GM23248 (cell line): ENCODE results near the gene ESR2. TPM values are rescaled to one million over a fixed set of nuclear protein-coding genes. Genes with fewer than 3 reads are reported as not detected.

Experiments used
- DNase-seq: peaks from one replicate; pipeline ENCODE4 v3.0.0-alpha.2; 2015
- H2AFZ ChIP-seq: fragments of 200-600 bp; sonication (generic); 2 replicates; pipeline ENCODE4 v1.6.1; 2016; ENCODE audit warnings: antibody characterized with exemption
- H3F3A ChIP-seq: fragments of 200-600 bp; sonication (generic); 2 replicates; pipeline ENCODE4 v1.6.1; 2016; ENCODE audit warnings: mild to moderate bottlenecking, antibody characterized with exemption, mixed run types; ENCODE audit not compliant: insufficient read depth
- H3K27ac ChIP-seq: fragments of 200-600 bp; sonication (generic); 2 replicates; pipeline ENCODE4 v1.5.1; 2016; ENCODE audit warnings: mild to moderate bottlenecking
- H3K27me3 ChIP-seq: fragments of 200-600 bp; sonication (generic); replicated peaks from 2 replicates; pipeline ENCODE4 v1.6.1; 2016; ENCODE audit warnings: mild to moderate bottlenecking; ENCODE audit not compliant: insufficient read depth
- H3K36me3 ChIP-seq: fragments of 200-600 bp; sonication (generic); 2 replicates; pipeline ENCODE4 v1.6.1; 2016; ENCODE audit warnings: low read depth, mild to moderate bottlenecking
- H3K4me1 ChIP-seq: fragments of 200-600 bp; sonication (generic); 2 replicates; pipeline ENCODE4 v1.6.1; 2016; ENCODE audit warnings: mild to moderate bottlenecking; ENCODE audit not compliant: insufficient read depth
- H3K4me2 ChIP-seq: fragments of 200-600 bp; sonication (generic); one replicate; pipeline ENCODE4 v1.6.1; 2016; ENCODE audit warnings: mild to moderate bottlenecking; ENCODE audit not compliant: unreplicated experiment
- H3K4me3 ChIP-seq: fragments of 200-600 bp; sonication (generic); 2 replicates; pipeline ENCODE4 v1.5.1; 2016; ENCODE audit warnings: mild to moderate bottlenecking
- H3K79me2 ChIP-seq: fragments of 200-600 bp; sonication (generic); 2 replicates; pipeline ENCODE4 v1.6.1; 2016; ENCODE audit warnings: mild to moderate bottlenecking; ENCODE audit not compliant: insufficient read depth
- H3K9ac ChIP-seq: fragments of 200-600 bp; sonication (generic); 2 replicates; pipeline ENCODE4 v1.6.1; 2016; ENCODE audit warnings: mild to moderate bottlenecking
- H3K9me2 ChIP-seq: fragments of 200-600 bp; sonication (generic); 2 replicates; pipeline ENCODE4 v1.6.1; 2016; ENCODE audit warnings: mixed run types, mild to moderate bottlenecking, moderate library complexity; ENCODE audit not compliant: insufficient read depth
- H3K9me3 ChIP-seq: fragments of 200-600 bp; sonication (generic); one replicate; pipeline ENCODE4 v1.6.1; 2017; ENCODE audit warnings: low read depth
- H4K20me1 ChIP-seq: fragments of 200-600 bp; sonication (generic); 2 replicates; pipeline ENCODE4 v1.6.0; 2016; ENCODE audit not compliant: insufficient read depth
- EZH2 ChIP-seq: fragments of 200-600 bp; sonication (generic); IDR thresholded peaks from 2 replicates; pipeline ENCODE4 v1.6.1; 2018; ENCODE audit warnings: antibody characterized with exemption, mild to moderate bottlenecking; ENCODE audit not compliant: insufficient read depth, poor library complexity, severe bottlenecking
- EZH2phosphoT487 ChIP-seq: fragments of 200-600 bp; sonication (generic); IDR thresholded peaks from 2 replicates; pipeline ENCODE4 v1.6.1; 2018; ENCODE audit warnings: antibody characterized with exemption, moderate library complexity, mild to moderate bottlenecking, low read depth; ENCODE audit not compliant: insufficient read depth
- WGBS, 2 experiments: methylation state at CpG; one replicate each; pipeline ENCODE4 v1.1.6; 2015 to 2017; ENCODE audit warnings: low lambda C conversion rate in 2 of 2, low coverage in 1 of 2; ENCODE audit errors: missing lambda C conversion rate in 2 of 2; 5-methylcytosine and 5-hydroxymethylcytosine counted together
- in situ Hi-C: fragments of 300-500 bp; cut with MboI; formaldehyde crosslinking; loops from 2 replicates; pipeline ENCODE4 v1.15.0; 2020
- polyA plus RNA-seq: library from polyadenylated mRNA; unstranded; fragments of >200 nt; fragmentation: Nextera tagmentation; extraction: Ambion mirVana; gene quantifications from 2 replicates; pipeline ENCODE4 v1.2.1, GENCODE V29; 2016
- total RNA-seq: library from RNA; depleted of rRNA; stranded (reverse); fragments of >200 nt; shearing (Covaris generic); gene quantifications from 2 replicates; pipeline ENCODE4 v1.2.3, GENCODE V29; 2014

The ESR2 gene
- total and polyA plus RNA-seq, 2 experiments from 2014 or later, result not detected

DNA sequence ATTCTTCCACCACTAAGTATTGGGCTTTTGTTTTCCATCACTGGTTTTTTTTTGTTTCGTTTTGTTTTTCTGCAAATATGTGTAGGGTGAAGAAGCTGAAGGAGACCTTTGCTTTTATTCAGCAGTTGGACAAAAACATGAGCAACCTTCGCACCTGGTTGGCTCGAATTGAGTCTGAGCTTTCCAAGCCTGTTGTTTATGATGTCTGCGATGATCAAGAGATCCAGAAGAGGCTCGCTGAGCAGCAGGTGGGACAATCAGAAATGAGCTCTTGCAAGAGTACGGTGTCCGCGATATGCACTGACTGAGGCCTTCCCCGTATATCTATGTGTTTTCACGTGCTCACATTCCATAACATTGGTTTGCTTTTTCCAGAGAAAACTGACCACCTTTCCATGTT lies 91.5 kb downstream of the ESR2 start:
- WGBS, 2 experiments, result 85% methylated on average over 10 of the region's 10 CpGs
- in situ Hi-C loops, result no loop called here
- TF ChIP-seq EZH2phosphoT487 (no peak), EZH2 (no peak)

GRCh38 chr14:64201921-64202545 lies 92.1 kb downstream of the ESR2 start:
- no peak overlapping the region for H3K9ac ChIP-seq
- in situ Hi-C loops, result no loop called here
- WGBS, 2 experiments, result 87 to 90% methylated on average over 18 of the region's 18 CpGs

More for the DNA sequence above, 91.5 kb downstream of the ESR2 start:
- H4K20me1 ChIP-seq, result no peaks in the 10 kb centered on the region
- H3K4me1 ChIP-seq, result no peaks in the 10 kb centered on the region
- DNase-seq, result no peak
- no peak overlapping the region for H3K9ac ChIP-seq
- no peaks in the 10 kb centered on the region for H3F3A ChIP-seq
- no peaks in the 10 kb centered on the region for H3K9me3 ChIP-seq
- no peak overlapping the region for H3K27ac ChIP-seq
- no peaks in the 10 kb centered on the region for H3K9me2 ChIP-seq
- H3K79me2 ChIP-seq, result no peaks in the 10 kb centered on the region
- H3K4me2 ChIP-seq, result no peak overlapping the region
- no peak overlapping the region for H2AFZ ChIP-seq
- no peaks in the 10 kb centered on the region for H3K36me3 ChIP-seq
- H3K4me3 ChIP-seq, result no peak overlapping the region
- H3K27me3 ChIP-seq, result no peaks in the 10 kb centered on the region

GRCh38 chr14:64201296-64201695 lies 92.9 kb downstream of the ESR2 start:
- H3K36me3 ChIP-seq, result no peaks in the 10 kb centered on the region
- no peaks in the 10 kb centered on the region for H3K79me2 ChIP-seq
- H3K4me2 ChIP-seq, result no peak overlapping the region
- H3K9ac ChIP-seq, result no peak overlapping the region
- no peaks in the 10 kb centered on the region for H3K9me3 ChIP-seq
- H3K9me2 ChIP-seq, result no peaks in the 10 kb centered on the region
- DNase-seq, result no peak
- no peaks in the 10 kb centered on the region for H3K4me1 ChIP-seq
- H3K4me3 ChIP-seq, result no peak overlapping the region
- in situ Hi-C loops, result no loop called here
- no peak overlapping the region for H2AFZ ChIP-seq
- no peak for TF ChIP-seq EZH2phosphoT487
- no peak for TF ChIP-seq EZH2
- H4K20me1 ChIP-seq, result no peaks in the 10 kb centered on the region
- H3K27ac ChIP-seq, result no peak overlapping the region
- no peaks in the 10 kb centered on the region for H3F3A ChIP-seq
- 77 to 80% methylated on average over 7 of the region's 7 CpGs for WGBS, 2 experiments
- H3K27me3 ChIP-seq, result no peaks in the 10 kb centered on the region

More at GRCh38 chr14:64201921-64202545, 92.1 kb downstream of the ESR2 start:
- Histone ChIP-seq H3K9me3 (no peaks in the 10 kb centered on the region), H3K27ac (no peak overlapping the region), H3K36me3 (no peaks in the 10 kb centered on the region), H3F3A (no peaks in the 10 kb centered on the region), H3K9me2 (no peaks in the 10 kb centered on the region), H3K4me3 (no peak overlapping the region), H3K27me3 (no peaks in the 10 kb centered on the region), H3K79me2 (no peaks in the 10 kb centered on the region), H4K20me1 (no peaks in the 10 kb centered on the region), H3K4me1 (no peaks in the 10 kb centered on the region), H2AFZ (no peak overlapping the region), H3K4me2 (no peak overlapping the region)
- no peak for DNase-seq
- no peak for TF ChIP-seq EZH2
- TF ChIP-seq EZH2phosphoT487, result no peak

DNA sequence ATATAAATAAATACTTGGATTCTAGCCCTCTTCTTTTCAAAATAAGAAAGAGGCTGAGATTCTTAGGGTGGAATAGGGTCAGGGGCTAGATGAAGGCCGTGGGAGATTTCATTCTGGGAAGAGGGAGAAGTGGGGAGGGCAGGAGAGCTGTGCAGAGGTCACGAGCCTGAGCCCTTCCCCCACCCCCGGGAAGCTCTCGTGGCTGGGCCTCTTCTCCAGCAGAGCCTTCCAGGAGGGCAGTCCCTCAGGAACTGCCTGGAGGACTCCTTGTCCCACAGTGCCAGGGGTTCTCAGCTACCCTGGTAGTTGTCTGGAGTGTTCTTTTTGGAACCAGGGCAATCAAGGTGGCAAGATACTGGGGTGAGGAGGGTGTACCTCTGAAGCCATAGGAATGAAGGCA lies 94.0 kb downstream of the ESR2 start:
- no peak for DNase-seq
- TF ChIP-seq EZH2phosphoT487 (no peak), EZH2 (no peak)
- H3K9ac ChIP-seq, result no peak overlapping the region
- H3K27me3 ChIP-seq, result no peaks in the 10 kb centered on the region
- WGBS, 2 experiments, result 49 to 58% methylated on average over 4 of the region's 4 CpGs
- H3K9me2 ChIP-seq, result no peaks in the 10 kb centered on the region
- H3F3A ChIP-seq, result no peaks in the 10 kb centered on the region
- H3K79me2 ChIP-seq, result no peaks in the 10 kb centered on the region
- H3K4me2 ChIP-seq, result no peak overlapping the region
- no peaks in the 10 kb centered on the region for H3K36me3 ChIP-seq
- in situ Hi-C loops, result no loop called here
- H3K9me3 ChIP-seq, result no peaks in the 10 kb centered on the region
- no peaks in the 10 kb centered on the region for H3K4me1 ChIP-seq
- no peak overlapping the region for H3K4me3 ChIP-seq
- no peak overlapping the region for H3K27ac ChIP-seq
- no peaks in the 10 kb centered on the region for H4K20me1 ChIP-seq
- H2AFZ ChIP-seq, result no peak overlapping the region
